Measurements from ENCODE around the gene RBCK1.
A peak's percentile ranks its signal among the peaks of the same experiment; 100 is the strongest.

The RBCK1 gene

DNA sequence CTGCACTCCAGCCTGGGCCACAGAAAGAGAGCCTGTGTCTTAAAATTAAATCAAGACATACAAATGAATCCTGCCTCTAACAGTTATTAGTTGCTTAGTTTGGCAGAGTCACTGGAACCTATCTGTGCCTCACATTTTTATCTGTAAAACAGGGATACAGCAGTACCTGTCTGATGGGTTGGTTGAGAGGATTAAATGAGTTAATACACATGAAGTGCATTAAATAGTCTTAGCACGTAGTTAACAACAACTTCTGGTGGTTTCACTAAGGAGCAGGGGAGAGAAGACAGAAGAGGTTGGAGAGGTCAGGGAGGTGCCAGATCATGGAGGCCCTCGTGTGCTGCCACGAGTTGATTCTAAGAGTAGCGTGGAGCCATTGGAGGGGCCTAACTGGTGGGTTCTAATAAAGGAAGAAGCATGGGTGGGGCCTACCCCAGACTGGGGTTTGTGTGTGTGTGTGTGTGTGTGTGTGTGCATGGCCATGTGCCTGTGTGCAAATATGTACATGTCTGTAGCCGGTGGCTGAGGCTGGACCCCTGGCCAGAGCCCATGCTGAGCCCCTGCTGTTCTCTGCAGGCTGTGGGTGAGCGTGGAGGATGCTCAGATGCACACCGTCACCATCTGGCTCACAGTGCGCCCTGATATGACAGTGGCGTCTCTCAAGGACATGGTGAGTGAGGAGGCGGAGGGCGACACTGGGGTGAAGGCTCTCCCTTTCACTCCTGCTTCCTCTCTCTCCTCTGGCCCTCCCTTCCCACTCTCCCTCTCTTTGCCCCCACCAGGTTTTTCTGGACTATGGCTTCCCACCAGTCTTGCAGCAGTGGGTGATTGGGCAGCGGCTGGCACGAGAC is 9.1 kb downstream of the RBCK1 start:
- no peak for DNase-seq (ENCODE audit: low read depth in 4 of 4, low spot score in 1 of 4)

- no peak for DNase-seq (ENCODE audit: low read depth in 4 of 4, low spot score in 1 of 4)
Observed at GRCh38 chr20:417801-418342, 9.8 kb downstream of the RBCK1 start.

DNA sequence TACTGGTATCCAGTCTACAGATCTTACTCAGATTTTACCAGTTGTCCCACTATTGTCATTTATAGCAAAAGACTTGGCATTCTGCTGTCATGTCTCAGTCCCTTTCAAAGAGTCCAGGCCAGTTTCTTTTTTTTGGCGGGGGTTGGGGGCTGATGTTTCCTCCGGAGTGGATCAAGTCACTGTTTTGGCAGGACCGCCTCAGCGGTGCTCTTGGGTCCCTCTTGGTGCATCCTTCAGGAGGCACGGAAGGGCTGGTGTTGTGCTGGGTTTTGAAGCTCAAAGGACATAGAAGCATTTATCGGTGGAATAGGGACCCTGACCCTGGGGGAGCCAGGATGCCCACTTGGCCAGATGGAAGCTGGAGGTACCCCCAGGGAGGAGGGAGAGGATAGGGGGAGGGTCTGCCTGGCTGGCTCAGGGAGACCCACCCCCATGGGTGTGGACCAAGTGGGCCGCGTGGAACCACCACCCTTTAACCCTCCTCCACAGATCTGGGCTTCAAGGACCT is 10.8 kb downstream of the RBCK1 start:
- no peak for DNase-seq (ENCODE audit: low read depth in 4 of 4, low spot score in 1 of 4)

GRCh38 chr20:419556-420165 is 11.6 kb downstream of the RBCK1 start:
- no peak for DNase-seq (ENCODE audit: low read depth in 4 of 4, low spot score in 1 of 4)

GRCh38 chr20:420166-420620 is 12.1 kb downstream of the RBCK1 start:
- DNase-seq (ENCODE audit: low read depth in 4 of 4, low spot score in 1 of 4) = no peak

DNA sequence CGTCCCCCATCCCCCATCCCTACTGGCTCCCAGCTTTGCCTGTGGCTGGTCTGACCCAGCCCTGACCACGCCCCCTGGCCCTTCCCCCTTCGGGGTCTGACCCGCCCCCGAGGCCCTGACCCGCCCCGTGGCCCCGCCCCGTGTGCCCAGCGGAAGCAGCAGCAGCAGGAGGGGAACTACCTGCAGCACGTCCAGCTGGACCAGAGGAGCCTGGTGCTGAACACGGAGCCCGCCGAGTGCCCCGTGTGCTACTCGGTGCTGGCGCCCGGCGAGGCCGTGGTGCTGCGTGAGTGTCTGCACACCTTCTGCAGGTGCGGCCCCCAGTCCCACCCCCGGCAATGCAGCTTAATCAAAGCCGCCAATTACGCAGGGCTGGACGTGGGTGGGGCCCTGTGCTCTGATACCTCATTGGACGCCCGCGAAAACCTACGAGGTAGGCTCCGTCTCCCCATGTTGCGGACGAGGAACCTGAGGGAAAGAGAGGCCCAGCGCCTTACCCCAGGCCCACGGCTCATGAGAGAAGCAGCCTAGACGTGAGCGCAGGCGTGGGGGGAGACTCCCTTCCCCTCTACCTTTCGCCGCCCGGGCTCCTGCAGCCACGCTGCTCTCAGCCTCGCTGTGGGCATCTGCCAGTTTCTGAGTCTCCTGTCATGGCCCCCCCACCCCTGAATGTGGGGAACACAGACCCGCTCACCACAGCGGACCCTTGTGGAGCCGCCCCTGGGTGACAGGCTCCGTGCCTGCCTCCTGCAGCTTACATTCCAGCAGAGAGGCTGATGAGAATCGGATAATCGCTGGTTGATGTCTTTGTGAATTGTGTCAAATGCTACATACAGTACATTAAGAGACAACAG is 12.8 kb downstream of the RBCK1 start:
- no peak for DNase-seq (ENCODE audit: low read depth in 4 of 4, low spot score in 1 of 4)

GRCh38 chr20:421685-422250 is 13.7 kb downstream of the RBCK1 start:
- no peak for DNase-seq (ENCODE audit: low read depth in 4 of 4, low spot score in 1 of 4)

DNA sequence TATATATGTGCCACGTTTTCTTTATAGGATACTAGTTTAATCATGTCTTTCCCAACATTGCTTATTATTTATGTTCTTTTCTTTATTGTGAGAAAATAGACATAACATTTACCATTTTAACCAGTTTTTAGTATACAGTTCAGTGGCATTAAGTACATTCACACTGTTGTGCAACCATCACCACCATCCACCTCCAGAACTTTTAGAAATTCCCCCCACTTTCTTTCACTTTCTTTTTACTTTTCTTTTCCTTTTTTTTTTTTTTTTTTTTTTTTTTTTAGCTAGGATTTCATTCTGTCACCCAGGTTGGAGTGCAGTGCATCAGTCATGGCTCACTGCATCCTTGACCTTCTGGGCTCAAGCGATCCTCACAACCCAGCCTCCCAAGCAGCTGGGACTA is 18.5 kb downstream of the RBCK1 start:
- DNase-seq (ENCODE audit: low read depth in 4 of 4, low spot score in 1 of 4) = no peak

DNA sequence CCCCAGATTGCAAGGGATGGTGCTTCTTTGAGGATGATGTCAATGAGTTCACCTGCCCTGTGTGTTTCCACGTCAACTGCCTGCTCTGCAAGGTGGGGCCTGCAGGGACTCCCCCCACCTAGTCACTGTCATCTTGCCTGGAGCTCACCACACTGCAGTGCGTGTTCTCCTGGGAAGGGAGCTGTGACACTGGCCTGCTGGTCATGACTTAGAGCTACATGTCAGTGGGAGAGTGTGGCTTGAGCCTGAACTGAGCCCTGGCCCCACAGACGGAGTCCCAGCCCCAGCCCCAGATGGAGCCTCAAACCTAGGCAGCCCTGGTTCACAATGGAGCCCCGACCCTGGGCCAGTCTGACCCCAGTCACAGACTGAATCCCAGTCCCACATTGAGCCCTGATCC is 19.3 kb downstream of the RBCK1 start:
- DNase-seq (ENCODE audit: low read depth in 4 of 4, low spot score in 1 of 4) = no peak

GRCh38 chr20:427849-428657 is 20.0 kb downstream of the RBCK1 start:
- DNase-seq (ENCODE audit: low read depth in 4 of 4, low spot score in 1 of 4) = no peak

GRCh38 chr20:428658-429200 is 20.6 kb downstream of the RBCK1 start:
- no peak for DNase-seq (ENCODE audit: low read depth in 4 of 4, low spot score in 1 of 4)

DNA sequence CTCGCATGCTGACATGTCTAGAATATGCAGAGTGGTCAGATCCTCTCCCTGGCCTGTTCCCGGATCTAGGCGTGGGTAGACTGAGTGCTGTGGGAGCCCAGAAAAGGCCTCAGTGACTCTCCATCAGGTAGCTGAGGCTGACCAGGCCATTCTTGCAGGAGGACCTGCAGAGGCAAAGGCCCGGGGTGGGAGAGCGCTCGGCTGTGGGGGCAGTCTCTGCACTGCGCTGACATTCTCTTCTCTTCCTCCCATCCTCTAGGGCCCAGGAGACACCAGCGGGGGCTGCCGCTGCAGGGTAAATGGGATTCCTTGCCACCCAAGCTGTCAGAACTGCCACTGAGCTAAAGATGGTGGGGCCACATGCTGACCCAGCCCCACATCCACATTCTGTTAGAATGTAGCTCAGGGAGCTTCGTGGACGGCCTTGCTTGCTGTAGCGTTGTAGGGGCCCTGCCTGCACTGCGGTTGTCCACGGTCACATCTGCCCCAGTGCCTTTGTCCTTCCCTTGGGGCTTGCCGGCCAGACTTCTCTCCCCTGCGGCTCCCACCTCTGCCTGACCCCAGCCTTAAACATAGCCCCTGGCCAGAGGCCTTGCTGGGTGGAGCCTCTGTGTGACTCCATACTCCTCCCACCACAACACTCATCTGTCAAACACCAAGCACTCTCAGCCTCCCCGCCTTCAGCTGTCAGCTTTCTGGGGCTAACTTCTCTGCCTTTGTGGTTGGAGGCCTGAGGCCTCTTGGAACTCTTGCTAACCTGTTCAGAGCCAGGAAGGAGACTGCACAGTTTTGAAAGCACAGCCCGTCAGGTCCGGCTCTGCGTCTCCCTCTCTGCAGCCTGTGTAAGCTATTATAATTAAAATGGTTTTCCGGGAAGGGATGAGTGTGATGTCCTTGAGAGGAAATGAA is 22.2 kb downstream of the RBCK1 start:
- no peak for DNase-seq (ENCODE audit: low read depth in 4 of 4, low spot score in 1 of 4)

- DNase-seq (ENCODE audit: low read depth in 4 of 4, low spot score in 1 of 4) = peak in 1 of 4 experiments; percentile 24
Observed at GRCh38 chr20:431012-431904, 23.2 kb downstream of the RBCK1 start.

DNA sequence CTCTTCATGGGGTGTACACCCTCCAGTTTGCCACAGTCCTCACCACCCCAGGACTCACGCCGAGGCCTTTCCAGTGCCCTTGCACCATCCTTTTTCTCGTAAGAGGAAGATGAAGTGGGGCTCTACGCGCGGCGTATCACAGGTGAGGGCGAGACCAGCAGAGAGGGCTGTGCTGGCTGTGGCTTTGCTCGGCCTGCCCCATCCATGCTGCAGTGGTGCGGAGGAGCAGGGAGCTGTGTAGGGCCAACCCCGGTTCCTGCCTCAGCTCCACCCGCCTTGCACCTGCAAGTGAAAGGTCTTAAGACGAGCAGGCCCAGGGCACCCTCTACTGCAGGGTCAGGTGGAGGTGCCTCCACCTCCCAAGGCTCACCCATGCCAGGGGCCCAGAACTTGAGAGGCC is 24.1 kb downstream of the RBCK1 start:
- no peak for DNase-seq (ENCODE audit: low read depth in 4 of 4, low spot score in 1 of 4)

DNA sequence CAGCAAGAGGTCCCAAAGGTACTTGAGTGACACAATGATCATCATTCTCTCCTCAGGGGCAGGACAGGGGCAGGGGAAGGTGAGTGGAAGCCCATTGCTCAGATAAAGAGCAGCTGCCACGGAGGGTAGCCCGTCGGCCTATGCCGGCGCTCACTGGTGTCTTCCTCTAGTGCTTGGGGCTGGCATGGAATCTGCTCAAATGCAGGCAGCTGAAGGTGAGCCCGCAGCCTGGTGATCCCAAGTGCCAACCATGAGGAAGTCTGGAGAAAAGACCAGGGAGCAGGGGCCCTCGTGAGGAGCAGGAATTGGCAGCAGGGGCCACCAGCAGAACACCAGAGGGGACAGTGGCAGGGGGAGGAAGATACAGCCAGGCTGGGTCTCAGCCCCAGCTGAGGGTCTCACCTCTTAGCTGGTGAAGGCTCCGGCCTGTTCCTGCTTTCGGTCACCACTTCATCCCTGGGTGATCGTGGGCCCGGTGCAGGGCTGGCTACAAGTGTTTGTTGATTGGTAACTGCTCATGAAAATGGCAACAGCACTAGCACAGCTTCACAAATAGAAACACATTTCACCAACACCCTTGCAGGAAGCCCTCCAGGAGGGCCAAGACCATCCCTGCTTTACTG is 24.7 kb downstream of the RBCK1 start:
- no peak for DNase-seq (ENCODE audit: low read depth in 4 of 4, low spot score in 1 of 4)

DNA sequence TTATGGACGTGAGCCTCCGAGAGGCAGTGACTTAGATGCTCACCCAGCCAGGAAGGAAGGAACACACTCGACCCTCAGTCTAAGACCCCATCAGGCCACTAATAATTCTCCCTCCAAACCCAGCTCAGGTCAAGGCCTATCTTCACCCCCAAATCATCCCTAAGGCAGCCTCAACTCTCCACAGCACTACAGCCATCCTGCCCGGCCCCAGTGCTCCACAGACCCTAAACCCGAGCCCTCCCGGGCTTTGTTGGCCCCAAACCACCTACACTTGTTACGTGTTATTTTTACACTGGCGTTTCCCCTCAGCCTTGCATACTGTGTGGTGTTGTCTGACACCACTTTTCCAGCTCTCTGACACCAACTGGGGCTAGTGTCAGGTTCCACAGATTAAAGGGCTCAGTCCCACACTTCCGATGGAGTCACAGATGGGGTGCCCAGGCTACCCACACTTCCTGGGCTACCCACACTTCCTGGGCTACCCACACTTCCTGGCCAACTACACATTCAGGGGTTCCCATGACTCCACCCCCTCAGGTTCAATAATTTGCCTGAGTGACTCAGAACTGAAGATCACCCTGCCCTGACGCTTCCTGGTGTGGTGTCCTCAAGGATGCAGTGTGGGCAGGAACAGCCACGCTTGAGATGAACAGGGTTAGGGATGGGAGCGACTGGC is 25.3 kb downstream of the RBCK1 start:
- peak in 3 of 4 experiments; percentile 30 to 71 (median 47) for DNase-seq (ENCODE audit: low read depth in 4 of 4, low spot score in 1 of 4)

DNA sequence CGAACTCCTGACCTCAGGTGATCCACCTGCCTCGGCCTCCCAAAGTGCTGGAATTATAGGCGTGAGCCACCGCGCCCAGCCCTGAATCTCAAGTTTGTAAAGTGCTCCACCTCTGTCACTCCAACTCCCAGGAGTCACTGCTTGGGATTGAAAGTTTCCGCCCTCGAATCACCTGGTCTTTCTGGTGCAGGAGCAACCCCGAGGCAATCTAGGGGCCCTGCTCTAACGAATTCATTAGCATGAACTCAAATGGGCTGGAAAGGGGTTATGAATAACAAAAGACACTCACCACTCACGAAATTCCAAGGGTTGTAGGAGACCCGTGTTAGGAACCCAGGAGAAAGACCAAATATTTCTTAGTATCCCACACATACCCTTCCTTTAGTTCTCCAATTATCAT is 26.1 kb downstream of the RBCK1 start:
- no peak for DNase-seq (ENCODE audit: low read depth in 4 of 4, low spot score in 1 of 4)
